Measurements from ENCODE around the gene SH3GL2.
A peak's percentile ranks its signal among the peaks of the same experiment; 100 is the strongest.

SH3GL2 gene

GRCh38 chr9:17578911-17579793, at the start of gene SH3GL2:
TSS of gene SH3GL2 (plus strand) at chr9:17579066.
- peak; percentile 95 for DNase-seq

GRCh38 chr9:17531642-17532254, 47.1 kb upstream of the SH3GL2 start:
- DNase-seq, result no peak

GRCh38 chr9:17532461-17532860, 46.4 kb upstream of the SH3GL2 start:
- DNase-seq, result no peak

- DNase-seq, result no peak
Measured at GRCh38 chr9:17535176-17535575, 43.7 kb upstream of the SH3GL2 start.

GRCh38 chr9:17536027-17536426, 42.8 kb upstream of the SH3GL2 start:
- DNase-seq, result no peak

- no peak for DNase-seq
Measured at GRCh38 chr9:17551023-17551422, 27.8 kb upstream of the SH3GL2 start.

- no peak for DNase-seq
Measured at GRCh38 chr9:17555362-17556054, 23.4 kb upstream of the SH3GL2 start.

GRCh38 chr9:17556255-17556654, 22.6 kb upstream of the SH3GL2 start:
- DNase-seq, result no peak

GRCh38 chr9:17556935-17557334, 21.9 kb upstream of the SH3GL2 start:
- no peak for DNase-seq

- DNase-seq, result no peak
Measured at GRCh38 chr9:17571825-17572224, 7.0 kb upstream of the SH3GL2 start.

- DNase-seq, result no peak
Measured at GRCh38 chr9:17574342-17574741, 4.5 kb upstream of the SH3GL2 start.

GRCh38 chr9:17578577-17578910, 322 bp upstream of the SH3GL2 start:
- no peak for DNase-seq

- no peak for DNase-seq
Measured at GRCh38 chr9:17580119-17580518, 1.3 kb downstream of the SH3GL2 start.

- no peak for DNase-seq
Measured at GRCh38 chr9:17587113-17587512, 8.2 kb downstream of the SH3GL2 start.

- DNase-seq, result no peak
Measured at GRCh38 chr9:17588395-17588794, 9.5 kb downstream of the SH3GL2 start.

- DNase-seq, result no peak
Measured at GRCh38 chr9:17588941-17589340, 10.1 kb downstream of the SH3GL2 start.

- no peak for DNase-seq
Measured at GRCh38 chr9:17589771-17590170, 10.9 kb downstream of the SH3GL2 start.

- no peak for DNase-seq
Measured at GRCh38 chr9:17594961-17595360, 16.1 kb downstream of the SH3GL2 start.

- no peak for DNase-seq
Measured at GRCh38 chr9:17597977-17598376, 19.1 kb downstream of the SH3GL2 start.

GRCh38 chr9:17600962-17601593, 22.2 kb downstream of the SH3GL2 start:
- no peak for DNase-seq

GRCh38 chr9:17604556-17604955, 25.7 kb downstream of the SH3GL2 start:
- DNase-seq, result no peak

- no peak for DNase-seq
Measured at GRCh38 chr9:17609312-17610005, 30.6 kb downstream of the SH3GL2 start.

GRCh38 chr9:17611342-17611741, 32.5 kb downstream of the SH3GL2 start:
- DNase-seq, result no peak

Measured in NCI-H774 (cell line).